ENCODE data around the gene E2F7.

Gene E2F7

GRCh38 chr12:77040231-77040630, 25.1 kb downstream of the E2F7 start:
- Histone ChIP-seq H3K27ac (ENCODE audit: extremely low read depth, low read depth, low read length) (no peak overlapping the region), H3K36me3 (ENCODE audit: control insufficient read depth in 2 of 2, insufficient read depth in 1 of 2, low read length in 2 of 2) (peaks cover 62 to 76% of the 10 kb centered on the region in 2 experiments), H3K9me3 (ENCODE audit: control insufficient read depth, insufficient read depth, low read depth, low read length) (no peaks in the 10 kb centered on the region), H3K4me3 (ENCODE audit: low read depth, low read length) (no peak overlapping the region), H3K4me1 (ENCODE audit: control insufficient read depth, insufficient read depth, low read length) (no peaks in the 10 kb centered on the region)
- ChIA-PET CTCF (interaction anchor here (0.5 to 1.3 kb wide), 4 partner anchors 9 to 959 kb away, joined by 3 to 4 read pairs (median 4); no protein-coding TSS in a partner anchor), POLR2A (no interaction called here)
- TF ChIP-seq ZNF830 (tag by site-specific recombination; IDR thresholded peaks at IDR 0.05; ENCODE audit: low read depth): no peak
- TF ChIP-seq ZNF133 (tag by site-specific recombination; IDR thresholded peaks at IDR 0.05): no peak
- no peak for TF ChIP-seq ZNF639 (tag by site-specific recombination; IDR thresholded peaks at IDR 0.05)
- no peak for TF ChIP-seq KLF10 (tag by site-specific recombination; IDR thresholded peaks at IDR 0.05)
- TF ChIP-seq ZNF623 (tag by site-specific recombination; IDR thresholded peaks at IDR 0.05): no peak
- no peak for TF ChIP-seq ZBTB6 (tag by site-specific recombination; IDR thresholded peaks at IDR 0.05)
- no peak for TF ChIP-seq TRIM28 (IDR thresholded peaks at IDR 0.05; ENCODE audit: borderline replicate concordance, low read length)
- TF ChIP-seq ZNF274 (IDR thresholded peaks at IDR 0.05; ENCODE audit: low read length): no peak
- TF ChIP-seq ZNF274 (tag by site-specific recombination; IDR thresholded peaks at IDR 0.05; ENCODE audit: borderline replicate concordance): no peak
- no peak for TF ChIP-seq ZBTB8A (tag by site-specific recombination; IDR thresholded peaks at IDR 0.05)
- no peak for TF ChIP-seq ZNF747 (tag by site-specific recombination; IDR thresholded peaks at IDR 0.05)
- no peak for TF ChIP-seq KLF17 (tag by site-specific recombination; IDR thresholded peaks at IDR 0.05)
- TF ChIP-seq ZSCAN5A (tag by site-specific recombination; IDR thresholded peaks at IDR 0.05): no peak
- no peak for TF ChIP-seq ZNF501 (tag by site-specific recombination; IDR thresholded peaks at IDR 0.05)
- no peak for TF ChIP-seq KLF9 (tag by site-specific recombination; IDR thresholded peaks at IDR 0.05; ENCODE audit: low read depth)
- TF ChIP-seq ZNF23 (tag by site-specific recombination; IDR thresholded peaks at IDR 0.05; ENCODE audit: borderline replicate concordance): no peak
- no peak for TF ChIP-seq ZNF214 (tag by site-specific recombination; IDR thresholded peaks at IDR 0.05; ENCODE audit: borderline replicate concordance)
- no peak for TF ChIP-seq ZNF473 (tag by site-specific recombination; IDR thresholded peaks at IDR 0.05)
- TF ChIP-seq ZNF292 (tag by site-specific recombination; IDR thresholded peaks at IDR 0.05; ENCODE audit: borderline replicate concordance, low read depth): no peak

- Histone ChIP-seq H3K4me3 (ENCODE audit: low read depth, low read length) (no peak overlapping the region), H3K9me3 (ENCODE audit: control insufficient read depth, insufficient read depth, low read depth, low read length) (no peaks in the 10 kb centered on the region), H3K27ac (ENCODE audit: extremely low read depth, low read depth, low read length) (no peak overlapping the region), H3K4me1 (ENCODE audit: control insufficient read depth, insufficient read depth, low read length) (no peaks in the 10 kb centered on the region), H3K36me3 (ENCODE audit: control insufficient read depth in 2 of 2, insufficient read depth in 1 of 2, low read length in 2 of 2) (peaks cover 51 to 79% of the 10 kb centered on the region in 2 experiments)
- ChIA-PET CTCF (interaction anchor here (1.8 to 4.6 kb wide), 2 partner anchors 15 to 24 kb away, joined by 7 to 17 read pairs; no protein-coding TSS in a partner anchor), POLR2A (no interaction called here)
- TF ChIP-seq GLIS2 (tag by site-specific recombination; IDR thresholded peaks at IDR 0.05): no peak
- TF ChIP-seq ZNF629 (tag by site-specific recombination; IDR thresholded peaks at IDR 0.05): no peak
- TF ChIP-seq CTCF (tag by site-specific recombination; IDR thresholded peaks at IDR 0.05): no peak
- TF ChIP-seq ZNF843 (tag by site-specific recombination; IDR thresholded peaks at IDR 0.05): no peak
- TF ChIP-seq ZNF18 (tag by site-specific recombination; IDR thresholded peaks at IDR 0.05): no peak
- no peak for TF ChIP-seq ZNF148 (tag by site-specific recombination; IDR thresholded peaks at IDR 0.05; ENCODE audit: borderline replicate concordance)
- TF ChIP-seq ZNF677 (tag by site-specific recombination; IDR thresholded peaks at IDR 0.05): no peak
These were observed 30.1 kb downstream of the E2F7 start for GRCh38 chr12:77035226-77035625.
